Stimulated activated CD8-positive, alpha-beta memory T cell treated with anti-CD3 and anti-CD28 coated beads, Interleukin-7, amount 100 ng/mL, for 24 hours (primary cell): ENCODE results near the gene CHMP5.

Experiments used
- DNase-seq: peaks from one replicate; pipeline ENCODE4 v3.0.0-alpha.2; 2020; ENCODE audit warnings: low read depth

Gene CHMP5

DNA sequence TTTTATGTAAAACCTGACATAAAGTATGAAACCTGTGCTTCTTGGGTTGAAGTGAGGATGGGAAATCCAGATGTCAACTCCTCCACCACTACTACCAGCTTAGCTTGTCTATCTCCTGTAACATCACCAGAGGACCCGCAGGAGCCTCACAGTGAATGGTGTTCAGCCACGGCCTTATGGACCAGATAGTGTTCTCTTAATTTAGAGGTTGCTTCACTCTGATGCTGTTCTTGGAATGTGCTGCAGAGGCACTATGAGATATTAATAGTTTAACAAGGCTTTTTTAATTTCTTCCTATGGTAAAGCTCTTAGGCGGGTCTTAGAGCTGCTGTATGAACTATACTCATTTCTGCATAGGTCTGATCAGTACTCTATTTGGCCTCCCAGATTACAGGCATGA lies 53.4 kb downstream of the CHMP5 start:
- no peak for DNase-seq

- no peak for DNase-seq
These were observed 53.9 kb downstream of the CHMP5 start for GRCh38 chr9:33318781-33319180.

- DNase-seq: no peak
These were observed 55.4 kb downstream of the CHMP5 start for GRCh38 chr9:33320230-33320567.

- no peak for DNase-seq
These were observed 55.9 kb downstream of the CHMP5 start for GRCh38 chr9:33320568-33321261.

- DNase-seq: no peak
These were observed 64.3 kb downstream of the CHMP5 start for GRCh38 chr9:33329117-33329563.

GRCh38 chr9:33329979-33330378 lies 65.1 kb downstream of the CHMP5 start:
- no peak for DNase-seq

GRCh38 chr9:33331377-33331891 lies 66.6 kb downstream of the CHMP5 start:
- DNase-seq: no peak
